MM.1S (cell line): Measurements from ENCODE around the gene SLC18B1.

ENCODE experiments used
- EZH2 ChIP-seq: fragments of 300-600 bp; sonication (generic); optimal IDR thresholded peaks from 2 replicates; pipeline ENCODE3; 2017; ENCODE audit warnings: low read depth, mild to moderate bottlenecking, antibody characterized with exemption, low read length, mixed read lengths
- EZH2phosphoT487 ChIP-seq: fragments of 300-600 bp; sonication (generic); IDR thresholded peaks from 2 replicates; pipeline ENCODE4 v1.6.1; 2018; ENCODE audit warnings: antibody characterized with exemption, low read length
- TF ChIP-seq, protein P1 (sequence below): fragments of 300-600 bp; sonication (generic); IDR thresholded peaks from 2 replicates; pipeline ENCODE4 v1.5.1; 2016; ENCODE audit warnings: antibody characterized with exemption, low read length, mixed read lengths

DNA sequence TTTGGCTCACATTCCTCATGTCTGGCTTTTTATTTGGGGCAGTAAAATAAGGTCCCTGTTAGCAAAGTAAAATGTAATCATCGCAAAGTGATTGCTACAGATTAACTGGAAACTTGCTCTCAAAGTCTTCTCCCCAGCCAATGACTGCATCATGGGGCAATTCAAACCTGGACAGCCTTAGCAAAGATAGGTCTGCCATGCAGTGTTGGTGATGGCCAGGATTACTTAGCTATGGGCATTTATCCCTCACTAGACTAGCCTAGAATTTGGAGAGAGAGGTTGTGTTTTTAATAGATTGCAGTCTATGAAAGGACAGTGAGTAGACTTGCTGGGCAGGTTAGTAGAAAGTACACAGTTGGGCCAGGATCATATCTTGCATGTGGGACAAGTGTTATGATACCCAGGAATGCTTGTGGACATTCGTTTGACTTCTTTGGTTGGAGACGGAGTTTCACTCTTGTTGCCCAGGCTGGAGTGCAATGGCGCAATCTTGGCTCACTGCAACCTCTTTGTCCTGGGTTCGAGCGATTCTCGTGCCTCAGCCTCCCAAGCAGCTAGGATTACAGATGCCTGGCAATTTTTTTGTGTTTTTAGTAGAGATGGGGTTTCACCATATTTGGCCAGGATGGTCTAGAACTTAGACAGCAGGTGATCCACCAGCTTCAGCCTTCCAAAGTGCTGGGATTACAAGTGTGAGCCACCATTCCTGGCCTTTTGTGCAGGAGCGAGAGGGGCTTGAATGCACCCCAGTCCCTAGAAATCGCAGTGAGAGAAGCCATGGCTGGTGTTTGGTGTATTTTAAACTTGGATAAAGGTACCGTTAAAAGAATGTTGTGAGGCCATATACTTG is 19.3 kb upstream of the SLC18B1 start:
- TF ChIP-seq, protein P1, sequence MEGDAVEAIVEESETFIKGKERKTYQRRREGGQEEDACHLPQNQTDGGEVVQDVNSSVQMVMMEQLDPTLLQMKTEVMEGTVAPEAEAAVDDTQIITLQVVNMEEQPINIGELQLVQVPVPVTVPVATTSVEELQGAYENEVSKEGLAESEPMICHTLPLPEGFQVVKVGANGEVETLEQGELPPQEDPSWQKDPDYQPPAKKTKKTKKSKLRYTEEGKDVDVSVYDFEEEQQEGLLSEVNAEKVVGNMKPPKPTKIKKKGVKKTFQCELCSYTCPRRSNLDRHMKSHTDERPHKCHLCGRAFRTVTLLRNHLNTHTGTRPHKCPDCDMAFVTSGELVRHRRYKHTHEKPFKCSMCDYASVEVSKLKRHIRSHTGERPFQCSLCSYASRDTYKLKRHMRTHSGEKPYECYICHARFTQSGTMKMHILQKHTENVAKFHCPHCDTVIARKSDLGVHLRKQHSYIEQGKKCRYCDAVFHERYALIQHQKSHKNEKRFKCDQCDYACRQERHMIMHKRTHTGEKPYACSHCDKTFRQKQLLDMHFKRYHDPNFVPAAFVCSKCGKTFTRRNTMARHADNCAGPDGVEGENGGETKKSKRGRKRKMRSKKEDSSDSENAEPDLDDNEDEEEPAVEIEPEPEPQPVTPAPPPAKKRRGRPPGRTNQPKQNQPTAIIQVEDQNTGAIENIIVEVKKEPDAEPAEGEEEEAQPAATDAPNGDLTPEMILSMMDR, result no peak
- no peak for TF ChIP-seq EZH2phosphoT487
- TF ChIP-seq EZH2, result no peak
